Vagina (tissue), 2 donors: ENCODE results near the gene UCP3.

ENCODE experiments used
- CTCF ChIP-seq, 3 experiments: fragments of 450-650 bp in 2 of 3; fragments of 200-600 bp in 1 of 3; sonication (generic) in 1 of 3; IDR thresholded peaks; one replicate each; pipeline ENCODE4 v1.5.1; 2017 to 2019; ENCODE audit warnings: antibody characterized with exemption in 3 of 3, mild to moderate bottlenecking in 2 of 3, moderate library complexity in 2 of 3
- POLR2A ChIP-seq, 2 donors: fragments of 450-650 bp; IDR thresholded peaks; one replicate each; pipeline ENCODE4 v1.6.1; 2017; ENCODE audit warnings: antibody characterized with exemption in 2 of 2, mild to moderate bottlenecking in 2 of 2, moderate library complexity in 2 of 2

- TF ChIP-seq POLR2A (IDR thresholded peaks at IDR 0.05) (no peak), CTCF (IDR thresholded peaks at IDR 0.05) (no peak)
Observed at GRCh38 chr11:73989156-73989555, 19.7 kb downstream of the UCP3 start.
